Common myeloid progenitor, CD34-positive (primary cell): ENCODE results near the gene P2RX4.
"Not testable (repeated sequence)": the region's sequence is repeated elsewhere in the genome, so short reads cannot be mapped to it uniquely, and the experiment has no call there.

Experiments used
- CTCF ChIA-PET: fragments of 350-600 bp; sonication (Branson Sonifier 250); formaldehyde crosslinking; loops from one replicate; lab custom pipeline; 2021; ENCODE audit warnings: antibody characterized with exemption; lab: Charles Lee
- POLR2A ChIA-PET: fragments of 350-600 bp; sonication (Branson Sonifier 250); formaldehyde crosslinking; loops from one replicate; lab custom pipeline; 2021; ENCODE audit warnings: antibody characterized with exemption; lab: Charles Lee
- DNase-seq, 3 donors: peaks; one replicate each; pipeline versions ENCODE4 v3.0.0 to v3.0.0-alpha.2; 2013
- H3K27ac ChIP-seq, 2 experiments: 1 replicate in 1 of 2; 2 replicates in 1 of 2; pipeline ENCODE4 v1.7.0; 2013; ENCODE audit warnings: inconsistent platforms in 2 of 2, low read length in 2 of 2, mild to moderate bottlenecking in 2 of 2, low read depth in 1 of 2, moderate library complexity in 1 of 2; ENCODE audit not compliant: severe bottlenecking in 2 of 2, insufficient read depth in 1 of 2, poor library complexity in 1 of 2
- H3K27me3 ChIP-seq, 5 experiments: replicated peaks in 2 of 5; 1 replicate in 3 of 5; 2 replicates in 2 of 5; pipeline versions ENCODE4 v1.6.1 to v1.7.0; 2013; ENCODE audit warnings: low read length in 4 of 5, mild to moderate bottlenecking in 2 of 5, moderate library complexity in 2 of 5, inconsistent platforms in 1 of 5; ENCODE audit not compliant: insufficient read depth in 5 of 5, control insufficient read depth in 4 of 5
- H3K36me3 ChIP-seq, 4 experiments: 1 replicate in 2 of 4; 2 replicates in 2 of 4; pipeline versions ENCODE4 v1.6.1 to v1.7.0; 2013; ENCODE audit warnings: low read length in 3 of 4, control low read depth in 1 of 4, mild to moderate bottlenecking in 1 of 4; ENCODE audit not compliant: control insufficient read depth in 4 of 4, insufficient read depth in 4 of 4
- H3K4me1 ChIP-seq, 4 experiments: 1 replicate in 3 of 4; 2 replicates in 1 of 4; pipeline versions ENCODE4 v1.6.1 to v1.7.1; 2013; ENCODE audit warnings: low read length in 3 of 4, mild to moderate bottlenecking in 3 of 4, control low read depth in 1 of 4, inconsistent platforms in 1 of 4, moderate library complexity in 1 of 4; ENCODE audit not compliant: control insufficient read depth in 4 of 4, insufficient read depth in 4 of 4; ENCODE audit errors: control extremely low read depth in 1 of 4
- H3K4me3 ChIP-seq, 7 experiments: 1 replicate in 4 of 7; 2 replicates in 3 of 7; pipeline versions ENCODE4 v1.5.1 to v1.7.0; 2013; ENCODE audit warnings: mild to moderate bottlenecking in 7 of 7, low read length in 6 of 7, moderate library complexity in 6 of 7, inconsistent platforms in 2 of 7, low read depth in 2 of 7, control low read depth in 1 of 7; ENCODE audit not compliant: insufficient read depth in 4 of 7, control insufficient read depth in 1 of 7; ENCODE audit errors: extremely low read depth in 1 of 7
- H3K9me3 ChIP-seq, 5 experiments: 1 replicate in 4 of 5; 2 replicates in 1 of 5; pipeline versions ENCODE4 v1.6.1 to v1.7.1; 2013; ENCODE audit warnings: low read length in 4 of 5, mild to moderate bottlenecking in 2 of 5, inconsistent platforms in 1 of 5, low read depth in 1 of 5, moderate library complexity in 1 of 5; ENCODE audit not compliant: control insufficient read depth in 4 of 5, insufficient read depth in 2 of 5; ENCODE audit errors: control extremely low read depth in 1 of 5
- WGBS: methylation state at CpG from one replicate; pipeline ENCODE4 v1.1.5; 2013; ENCODE audit not compliant: insufficient coverage; 5-methylcytosine and 5-hydroxymethylcytosine counted together

The P2RX4 gene

GRCh38 chr12:121255433-121255832 is 45.5 kb downstream of the P2RX4 start:
- Histone ChIP-seq H3K4me1 (no peaks in the 10 kb centered on the region), H3K36me3 (peaks cover 29 to 78% (median 53%) of the 10 kb centered on the region in 4 experiments), H3K27ac (no peak overlapping the region), H3K27me3 (no peaks in the 10 kb centered on the region), H3K9me3 (no peaks in the 10 kb centered on the region), H3K4me3 (no peak overlapping the region)
- CTCF ChIA-PET: interaction anchor here (0.6 kb wide), 1 partner anchor 615 kb away, joined by 3 read pairs; no protein-coding TSS in a partner anchor
- no peak for DNase-seq
- POLR2A ChIA-PET: no interaction called here
- WGBS: 93% methylated on average over 7 of the region's 9 CpGs

- H3K9me3 ChIP-seq, H3K4me1 ChIP-seq, H3K4me3 ChIP-seq, H3K27ac ChIP-seq, DNase-seq, H3K27me3 ChIP-seq, POLR2A ChIA-PET: not testable (repeated sequence)
- peaks cover 24 to 74% (median 54%) of the 10 kb centered on the region in 4 experiments for H3K36me3 ChIP-seq
- CTCF ChIA-PET: interaction anchor here (0.7 to 1.1 kb wide), 2 partner anchors 19 to 203 kb away, joined by 3 read pairs; no protein-coding TSS in a partner anchor
- WGBS: 100% methylated on average over 6 of the region's 8 CpGs
These were observed 47.9 kb downstream of the P2RX4 start for GRCh38 chr12:121257704-121258449.

GRCh38 chr12:121259074-121259473 is 49.1 kb downstream of the P2RX4 start:
- CTCF ChIA-PET: interaction anchor here (1.2 kb wide), 1 partner anchor 42 kb away, joined by 3 read pairs; no protein-coding TSS in a partner anchor
- POLR2A ChIA-PET: no interaction called here
- Histone ChIP-seq H3K4me1 (no peaks in the 10 kb centered on the region), H3K27ac (no peak overlapping the region), H3K27me3 (no peaks in the 10 kb centered on the region), H3K36me3 (peaks cover 20 to 75% (median 50%) of the 10 kb centered on the region in 4 experiments), H3K4me3 (no peak overlapping the region), H3K9me3 (no peaks in the 10 kb centered on the region)
- 100% methylated on average over 7 of the region's 11 CpGs for WGBS
- DNase-seq: no peak

GRCh38 chr12:121260091-121260490 is 50.2 kb downstream of the P2RX4 start:
- H3K4me3 ChIP-seq: no peak overlapping the region
- H3K36me3 ChIP-seq: peaks cover 20 to 71% (median 50%) of the 10 kb centered on the region in 4 experiments
- POLR2A ChIA-PET: no interaction called here
- no peaks in the 10 kb centered on the region for H3K27me3 ChIP-seq
- no peak overlapping the region for H3K27ac ChIP-seq
- no peaks in the 10 kb centered on the region for H3K4me1 ChIP-seq
- no peak for DNase-seq
- H3K9me3 ChIP-seq: no peaks in the 10 kb centered on the region
- WGBS: 97% methylated on average over 6 of the region's 7 CpGs
- CTCF ChIA-PET: interaction anchor here (1.2 kb wide), 1 partner anchor 43 kb away, joined by 3 read pairs; no protein-coding TSS in a partner anchor

DNA sequence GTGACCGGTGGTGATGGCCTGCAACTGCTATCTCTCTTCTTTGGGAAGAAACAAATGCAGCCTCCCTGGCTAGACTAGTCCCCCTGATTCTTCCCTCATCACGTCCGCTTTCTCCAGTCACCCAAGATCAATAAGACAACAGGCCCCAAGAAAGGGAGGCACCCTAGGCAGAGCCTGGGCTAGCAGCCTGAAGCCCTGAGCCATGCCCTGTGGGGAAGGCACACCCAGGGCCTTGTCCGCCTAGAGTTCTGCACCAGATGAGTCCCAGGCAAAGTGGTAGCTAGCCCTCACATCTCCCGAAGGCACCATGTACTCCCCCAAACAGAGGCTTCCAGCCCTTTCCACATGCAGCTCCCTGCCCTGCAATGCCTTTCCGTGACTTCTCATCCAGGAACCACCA is 51.5 kb downstream of the P2RX4 start:
- no peaks in the 10 kb centered on the region for H3K27me3 ChIP-seq
- DNase-seq: no peak
- 100% methylated on average over 4 of the region's 6 CpGs for WGBS
- peaks cover 17 to 70% (median 46%) of the 10 kb centered on the region in 4 experiments for H3K36me3 ChIP-seq
- ChIA-PET CTCF (no interaction called here), POLR2A (no interaction called here)
- no peak overlapping the region for H3K27ac ChIP-seq
- no peaks in the 10 kb centered on the region for H3K4me1 ChIP-seq
- no peaks in the 10 kb centered on the region for H3K9me3 ChIP-seq
- H3K4me3 ChIP-seq: no peak overlapping the region

GRCh38 chr12:121263206-121263935 is 53.4 kb downstream of the P2RX4 start:
- no peaks in the 10 kb centered on the region for H3K9me3 ChIP-seq
- H3K27me3 ChIP-seq: no peaks in the 10 kb centered on the region
- POLR2A ChIA-PET: no interaction called here
- H3K36me3 ChIP-seq: peaks cover 17 to 77% (median 44%) of the 10 kb centered on the region in 4 experiments
- no peak overlapping the region for H3K27ac ChIP-seq
- CTCF ChIA-PET: no interaction called here
- no peaks in the 10 kb centered on the region for H3K4me1 ChIP-seq
- WGBS: 98% methylated on average over 6 of the region's 10 CpGs
- DNase-seq: no peak
- no peak overlapping the region for H3K4me3 ChIP-seq

GRCh38 chr12:121264135-121264534 is 54.2 kb downstream of the P2RX4 start:
- H3K9me3 ChIP-seq: no peaks in the 10 kb centered on the region
- H3K4me3 ChIP-seq: no peak overlapping the region
- WGBS: 93% methylated on average over 8 of the region's 8 CpGs
- ChIA-PET CTCF (no interaction called here), POLR2A (no interaction called here)
- peaks cover 18 to 78% (median 47%) of the 10 kb centered on the region in 4 experiments for H3K36me3 ChIP-seq
- H3K27me3 ChIP-seq: no peaks in the 10 kb centered on the region
- no peaks in the 10 kb centered on the region for H3K4me1 ChIP-seq
- DNase-seq: no peak
- no peak overlapping the region for H3K27ac ChIP-seq
